Measurements from ENCODE around the gene HDGF. TPM values are rescaled to one million over a fixed set of nuclear protein-coding genes. Genes with fewer than 3 reads are reported as not detected.
A peak's percentile ranks its signal among the peaks of the same experiment; 100 is the strongest.

The HDGF gene
- total and polyA plus RNA-seq, 9 of the 15 experiments (the other 6 are each of a cell fraction or from before 2014, with no cell fraction given) = 38.8 to 601 (median 400) TPM

- TF ChIP-seq E2F1 (CRISPR knock-in tag; IDR thresholded peaks at IDR 0.05) (no peak), YY1 (IDR thresholded peaks at IDR 0.05; ENCODE audit: borderline replicate concordance in 1 of 3, control insufficient read depth in 1 of 3, extremely low read depth in 1 of 3, insufficient read depth in 3 of 3, insufficient read length in 1 of 3, insufficient replicate concordance in 2 of 3, low read depth in 1 of 3, low read length in 2 of 3) (no peak), ZNF124 (CRISPR knock-in tag; IDR thresholded peaks at IDR 0.05) (no peak), SRSF7 (optimal IDR thresholded peaks at IDR 0.05; ENCODE audit: low read depth, low read length) (no peak), KDM4B (IDR thresholded peaks at IDR 0.05; ENCODE audit: borderline replicate concordance in 2 of 2, low read depth in 1 of 2) (no peak), L3MBTL2 (IDR thresholded peaks at IDR 0.05) (peak; percentile 53; the same call in 1 of the 2 replicates), CTCFL (IDR thresholded peaks at IDR 0.05; ENCODE audit: borderline replicate concordance, insufficient read depth, low read depth, low read length, poor library complexity, severe bottlenecking) (peak; percentile 78), RBM34 (IDR thresholded peaks at IDR 0.05; ENCODE audit: borderline replicate concordance, insufficient read depth, low read length) (no peak), ZNF740 (CRISPR knock-in tag; IDR thresholded peaks at IDR 0.05) (no peak), ZNF740 (tag; IDR thresholded peaks at IDR 0.05) (no peak)
Measured at GRCh38 chr1:156703741-156704140, 47.7 kb downstream of the HDGF start (continued).

Measured in K562 (cell line).